ENCODE results near the gene PRR5L.

PRR5L gene

GRCh38 chr11:36447514-36447913 lies 151.4 kb downstream of the PRR5L start:
- no peak for DNase-seq

- DNase-seq = no peak
These were observed 151.9 kb downstream of the PRR5L start for GRCh38 chr11:36447947-36448346.

- no peak for DNase-seq
These were observed 153.5 kb downstream of the PRR5L start for GRCh38 chr11:36449561-36450096.

- DNase-seq = no peak
These were observed 154.1 kb downstream of the PRR5L start for GRCh38 chr11:36450110-36450572.

GRCh38 chr11:36451045-36451444 lies 155.0 kb downstream of the PRR5L start:
- no peak for DNase-seq

- no peak for DNase-seq
These were observed 155.6 kb downstream of the PRR5L start for GRCh38 chr11:36451681-36452080.

- DNase-seq = no peak
These were observed 156.3 kb downstream of the PRR5L start for GRCh38 chr11:36452236-36452940.

- no peak for DNase-seq
These were observed 156.9 kb downstream of the PRR5L start for GRCh38 chr11:36452961-36453360.

- DNase-seq = no peak
These were observed 157.6 kb downstream of the PRR5L start for GRCh38 chr11:36453678-36454077.

GRCh38 chr11:36454551-36454940 lies 158.5 kb downstream of the PRR5L start:
- DNase-seq = no peak

GRCh38 chr11:36454941-36455631 lies 159.0 kb downstream of the PRR5L start:
- DNase-seq = no peak

GRCh38 chr11:36455658-36456111 lies 159.6 kb downstream of the PRR5L start:
- DNase-seq = no peak

GRCh38 chr11:36456156-36456555 lies 160.1 kb downstream of the PRR5L start:
- DNase-seq = no peak

DNA sequence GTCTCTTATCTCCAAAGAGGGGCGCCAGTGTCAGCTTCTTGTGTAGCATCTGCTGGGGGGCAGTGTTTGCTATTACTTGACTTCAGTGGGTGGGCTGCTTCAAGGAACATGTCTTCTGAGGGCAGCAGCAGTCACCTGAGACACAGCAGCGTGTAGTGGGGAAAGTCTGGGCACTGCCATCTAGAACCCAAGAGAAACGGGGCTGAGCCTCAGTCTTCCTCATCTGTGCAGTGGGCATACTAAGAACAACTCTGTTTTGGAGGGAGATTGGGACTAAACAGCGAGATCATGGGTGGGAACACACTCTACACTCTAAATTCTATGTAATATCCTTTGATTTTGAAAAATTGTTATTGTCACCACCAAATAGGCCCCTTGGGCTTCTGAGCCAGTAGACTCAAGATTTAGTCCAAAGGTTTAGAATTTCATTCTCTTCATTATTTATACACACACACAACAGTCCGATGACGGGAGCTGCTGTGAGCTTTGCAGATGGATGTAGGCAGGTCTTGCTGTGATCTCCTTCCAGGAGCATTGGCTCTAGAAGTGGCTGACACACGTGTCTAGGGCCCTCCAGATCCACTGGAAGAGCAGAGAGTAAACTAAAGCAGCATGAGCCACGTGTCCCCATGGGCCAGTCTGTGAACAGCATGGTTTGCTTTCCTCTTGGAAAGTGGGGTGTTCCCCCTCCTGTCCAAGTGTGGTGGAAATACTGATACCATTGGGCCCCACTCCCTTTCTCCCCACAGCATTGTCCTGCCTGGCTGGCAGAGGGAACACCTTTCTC lies 162.2 kb downstream of the PRR5L start:
- DNase-seq = no peak

- no peak for DNase-seq
These were observed 163.0 kb downstream of the PRR5L start for GRCh38 chr11:36459046-36459445.

GRCh38 chr11:36460220-36460619 lies 164.1 kb downstream of the PRR5L start:
- DNase-seq = no peak

- no peak for DNase-seq
These were observed 166.2 kb downstream of the PRR5L start for GRCh38 chr11:36462321-36462720.

DNA sequence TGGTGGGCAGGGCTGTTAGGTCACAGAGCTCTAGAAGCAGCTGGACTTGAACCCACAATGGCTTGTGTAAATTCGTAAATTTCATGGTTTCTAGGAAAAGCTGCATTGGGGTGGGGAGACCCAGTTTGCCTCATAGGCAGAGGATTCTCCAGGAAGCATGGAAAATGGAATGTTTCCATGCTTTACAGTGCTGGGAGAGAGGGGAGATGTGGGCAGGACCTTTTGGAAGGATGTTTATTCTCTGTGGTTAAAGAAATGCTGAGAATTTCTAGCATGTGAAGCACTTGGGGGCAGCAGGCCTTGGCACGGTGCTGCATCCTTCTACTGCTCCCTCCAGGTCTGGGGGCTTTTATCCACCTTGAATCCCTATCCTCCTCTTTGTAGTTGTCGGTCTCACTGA lies 167.7 kb downstream of the PRR5L start:
- DNase-seq = no peak

DNA sequence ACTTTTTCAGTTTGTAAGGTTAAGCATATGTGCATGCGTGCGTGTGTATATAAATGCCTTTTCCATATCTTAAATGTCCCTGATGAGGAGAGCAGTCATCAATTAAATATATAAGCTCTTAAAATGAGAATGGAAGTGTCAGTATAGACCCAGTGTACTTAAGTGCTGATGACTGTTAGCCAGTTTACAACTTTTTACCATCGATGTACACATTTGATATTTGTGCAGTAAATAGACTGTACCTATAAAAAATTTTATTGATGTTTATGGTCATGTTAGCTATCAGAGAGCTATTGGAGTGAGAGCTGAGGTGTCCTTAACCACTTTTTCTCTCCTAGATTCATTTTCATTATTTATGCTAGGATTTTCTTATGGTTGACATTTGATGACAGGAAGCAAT lies 168.6 kb downstream of the PRR5L start:
- no peak for DNase-seq

- no peak for DNase-seq
These were observed 169.5 kb downstream of the PRR5L start for GRCh38 chr11:36465449-36466163.

GRCh38 chr11:36467012-36467411 lies 170.9 kb downstream of the PRR5L start:
- no peak for DNase-seq

- DNase-seq = no peak
These were observed 171.8 kb downstream of the PRR5L start for GRCh38 chr11:36467916-36468315.

- no peak for DNase-seq
These were observed 173.0 kb downstream of the PRR5L start for GRCh38 chr11:36469063-36469462.
